GM12875 (cell line): ENCODE results near the gene RWDD4.

Experiments
- H3K4me3 ChIP-seq: one replicate; pipeline ENCODE4 v1.5.1; 2011; ENCODE audit warnings: low read depth, low read length, control low read depth
- CTCF ChIP-seq: IDR thresholded peaks from 2 replicates; pipeline ENCODE4 v1.5.1; 2011; ENCODE audit warnings: low read depth, mild to moderate bottlenecking, control low read depth, inconsistent platforms, low read length, moderate library complexity, borderline replicate concordance; ENCODE audit not compliant: insufficient read depth

The RWDD4 gene

DNA sequence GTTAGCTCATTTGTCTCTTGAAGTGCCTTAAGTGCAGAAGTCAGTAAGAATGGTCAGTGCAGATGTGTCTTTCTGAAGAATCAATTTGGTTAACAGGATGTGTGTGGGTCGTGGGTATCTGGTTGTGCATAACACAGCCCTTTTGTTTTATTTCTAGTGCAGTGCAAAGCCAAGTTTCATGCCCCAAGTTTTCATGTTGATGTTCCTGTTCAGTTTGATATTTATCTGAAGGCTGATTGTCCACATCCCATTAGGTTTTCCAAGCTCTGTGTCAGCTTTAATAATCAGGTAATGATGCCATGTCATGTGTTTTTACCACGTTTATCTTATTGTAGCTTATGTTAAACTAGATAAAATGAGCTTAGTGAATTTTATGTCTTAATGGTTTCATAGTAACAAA lies 27.5 kb upstream of the RWDD4 start:
- no peak for TF ChIP-seq CTCF
- no peak overlapping the region for H3K4me3 ChIP-seq

DNA sequence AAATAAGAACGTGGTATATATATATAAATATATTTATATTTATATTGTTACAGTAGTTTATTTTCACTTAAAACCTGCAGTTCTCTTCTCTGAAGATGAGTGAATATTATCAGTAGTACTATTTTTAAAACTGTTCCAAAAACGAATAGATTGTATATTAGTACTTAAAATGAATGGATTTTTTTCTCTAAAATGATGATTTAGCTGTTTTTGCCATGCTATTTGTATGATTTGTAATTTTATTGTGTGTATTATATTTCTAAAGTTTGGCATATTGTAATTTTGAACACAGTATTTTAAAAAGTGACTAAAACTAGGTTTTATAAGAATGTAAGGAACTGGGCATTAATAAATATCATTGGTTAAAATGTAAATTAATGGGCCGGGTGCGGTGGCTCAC lies 22.1 kb upstream of the RWDD4 start:
- TF ChIP-seq CTCF = no peak

GRCh38 chr4:183675625-183676024 lies 16.6 kb upstream of the RWDD4 start:
- H3K4me3 ChIP-seq = no peak overlapping the region
- no peak for TF ChIP-seq CTCF

More for the DNA sequence above, 22.1 kb upstream of the RWDD4 start:
- H3K4me3 ChIP-seq = no peak overlapping the region

GRCh38 chr4:183674153-183674552 lies 15.2 kb upstream of the RWDD4 start:
- no peak for TF ChIP-seq CTCF

DNA sequence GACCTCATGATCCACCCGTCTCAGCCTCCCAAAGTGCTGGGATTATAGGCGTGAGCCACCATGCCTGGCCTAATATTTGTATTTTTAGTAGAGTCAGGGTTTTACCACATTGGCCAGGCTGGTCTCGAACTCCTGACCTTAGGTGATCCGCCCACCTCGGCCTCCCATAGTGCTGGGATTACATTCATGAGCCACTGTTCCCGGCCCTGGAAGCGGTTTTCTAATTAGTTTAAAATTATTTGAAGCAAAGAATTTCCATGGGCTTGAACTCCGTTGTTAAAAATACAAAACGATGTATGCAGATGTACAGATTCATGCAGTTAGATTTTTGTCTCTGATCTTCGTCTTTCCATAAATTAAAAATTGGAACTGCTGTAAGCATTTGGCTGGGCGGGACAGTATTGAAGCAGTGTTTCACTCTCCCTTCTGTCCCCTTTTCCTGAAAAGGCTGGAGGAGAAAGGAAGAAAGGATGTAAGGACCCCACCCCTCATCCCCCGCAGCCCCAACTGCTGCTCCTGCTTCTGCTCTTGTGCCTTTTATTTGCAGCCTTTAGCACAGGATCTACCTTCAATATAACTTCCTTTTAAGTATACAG lies 12.1 kb upstream of the RWDD4 start:
- H3K4me3 ChIP-seq = no peak overlapping the region
- no peak for TF ChIP-seq CTCF

More at GRCh38 chr4:183674153-183674552, 15.2 kb upstream of the RWDD4 start:
- H3K4me3 ChIP-seq = no peak overlapping the region

DNA sequence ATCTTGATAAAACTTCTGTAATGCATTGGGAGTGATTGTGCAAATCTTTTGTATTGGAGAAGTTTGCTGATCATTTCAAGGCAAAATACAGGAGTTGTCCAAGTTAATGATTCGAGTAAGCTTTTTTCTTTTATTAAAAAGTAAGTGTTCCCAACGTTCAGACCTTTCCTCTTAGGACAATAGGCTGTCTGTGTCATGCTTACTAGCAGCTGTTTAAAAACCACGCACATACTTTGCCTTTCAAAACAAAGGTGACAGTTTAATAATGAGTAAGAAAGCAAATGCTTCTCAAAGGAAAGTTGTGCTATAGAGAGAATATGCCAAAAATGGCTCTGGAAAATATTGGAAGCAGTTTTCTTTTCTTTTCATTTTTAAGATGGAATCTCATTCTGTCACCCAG lies 11.3 kb upstream of the RWDD4 start:
- H3K4me3 ChIP-seq = no peak overlapping the region
- no peak for TF ChIP-seq CTCF

DNA sequence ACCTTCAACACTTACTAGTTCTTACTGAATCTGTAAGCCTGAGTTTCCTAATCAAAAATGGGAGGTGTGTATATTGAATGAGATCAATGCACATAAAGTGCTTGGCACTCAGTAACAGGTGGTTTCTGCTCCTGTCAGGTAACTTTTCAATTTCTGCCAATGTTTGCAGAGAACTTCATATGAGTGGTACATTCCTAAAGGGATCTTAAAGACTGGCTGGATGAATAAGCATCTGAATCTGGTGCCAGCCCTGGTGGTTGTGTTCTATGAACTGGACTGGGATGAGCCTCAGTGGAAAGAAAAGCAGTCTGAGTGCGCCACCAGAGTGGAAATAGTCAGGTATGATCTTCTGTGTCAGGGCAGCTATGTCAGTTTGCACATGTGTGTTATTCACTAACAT lies 7.1 kb upstream of the RWDD4 start:
- no peak for TF ChIP-seq CTCF
- H3K4me3 ChIP-seq = no peak overlapping the region
